ENCODE results near the gene GABRA5.

GABRA5 gene

DNA sequence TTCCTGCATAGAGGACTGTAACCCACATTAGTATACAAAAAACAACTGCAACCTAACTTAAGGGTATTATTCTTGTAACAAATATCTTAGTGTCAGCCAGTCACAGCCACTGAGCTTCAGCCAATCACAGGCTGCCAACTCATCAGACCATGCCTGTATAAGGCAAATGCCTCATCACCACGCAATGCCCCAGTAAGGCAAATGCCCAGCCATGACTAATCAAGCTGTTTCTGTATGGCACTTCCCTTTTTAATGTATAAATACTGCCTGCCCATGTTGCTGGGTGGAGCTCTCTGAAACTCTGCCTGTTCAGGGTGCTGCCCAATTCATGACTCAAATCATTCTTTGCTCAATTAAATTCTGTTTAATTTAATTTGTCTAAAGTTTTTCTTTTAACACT is 18.4 kb upstream of the GABRA5 start:
- no peaks in the 10 kb centered on the region for H3K27me3 ChIP-seq (ENCODE audit: insufficient read depth, poor library complexity, severe bottlenecking)
- H3K4me3 ChIP-seq (replicated peaks; ENCODE audit: insufficient read depth, low read length), result no peak overlapping the region
- H3K27ac ChIP-seq (replicated peaks), result no peak overlapping the region
- no peak for DNase-seq (ENCODE audit: low read depth in 1 of 2, low spot score in 1 of 2)
- TF ChIP-seq SPI1 (IDR thresholded peaks at IDR 0.05; ENCODE audit: borderline replicate concordance, low read depth) (peak; percentile 23; the same call in 1 of the 2 replicates), POLR2AphosphoS5 (IDR thresholded peaks at IDR 0.05; ENCODE audit: low read depth) (no peak)

DNA sequence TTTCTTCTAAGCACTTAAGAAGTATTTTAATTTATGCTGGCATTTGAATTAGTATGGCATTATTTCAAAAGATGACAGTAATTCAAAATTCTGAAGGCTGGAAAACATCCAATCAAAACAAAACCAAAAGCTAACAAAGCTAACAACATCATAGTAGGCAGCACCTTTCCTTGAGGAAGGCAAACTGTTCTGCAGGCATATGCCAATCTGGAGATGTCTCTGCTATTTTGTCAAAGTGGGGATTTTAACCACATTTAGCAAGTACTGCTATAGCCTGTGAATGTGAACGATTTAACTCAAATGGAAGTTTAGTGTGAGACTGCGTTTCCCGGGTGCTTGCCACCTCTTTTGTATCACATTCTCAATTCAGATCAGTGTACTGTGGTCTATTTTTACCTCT is 16.7 kb upstream of the GABRA5 start:
- Histone ChIP-seq H3K27ac (replicated peaks) (no peak overlapping the region), H3K4me3 (replicated peaks; ENCODE audit: insufficient read depth, low read length) (no peak overlapping the region), H3K27me3 (ENCODE audit: insufficient read depth, poor library complexity, severe bottlenecking) (no peaks in the 10 kb centered on the region)
- TF ChIP-seq, protein P1, sequence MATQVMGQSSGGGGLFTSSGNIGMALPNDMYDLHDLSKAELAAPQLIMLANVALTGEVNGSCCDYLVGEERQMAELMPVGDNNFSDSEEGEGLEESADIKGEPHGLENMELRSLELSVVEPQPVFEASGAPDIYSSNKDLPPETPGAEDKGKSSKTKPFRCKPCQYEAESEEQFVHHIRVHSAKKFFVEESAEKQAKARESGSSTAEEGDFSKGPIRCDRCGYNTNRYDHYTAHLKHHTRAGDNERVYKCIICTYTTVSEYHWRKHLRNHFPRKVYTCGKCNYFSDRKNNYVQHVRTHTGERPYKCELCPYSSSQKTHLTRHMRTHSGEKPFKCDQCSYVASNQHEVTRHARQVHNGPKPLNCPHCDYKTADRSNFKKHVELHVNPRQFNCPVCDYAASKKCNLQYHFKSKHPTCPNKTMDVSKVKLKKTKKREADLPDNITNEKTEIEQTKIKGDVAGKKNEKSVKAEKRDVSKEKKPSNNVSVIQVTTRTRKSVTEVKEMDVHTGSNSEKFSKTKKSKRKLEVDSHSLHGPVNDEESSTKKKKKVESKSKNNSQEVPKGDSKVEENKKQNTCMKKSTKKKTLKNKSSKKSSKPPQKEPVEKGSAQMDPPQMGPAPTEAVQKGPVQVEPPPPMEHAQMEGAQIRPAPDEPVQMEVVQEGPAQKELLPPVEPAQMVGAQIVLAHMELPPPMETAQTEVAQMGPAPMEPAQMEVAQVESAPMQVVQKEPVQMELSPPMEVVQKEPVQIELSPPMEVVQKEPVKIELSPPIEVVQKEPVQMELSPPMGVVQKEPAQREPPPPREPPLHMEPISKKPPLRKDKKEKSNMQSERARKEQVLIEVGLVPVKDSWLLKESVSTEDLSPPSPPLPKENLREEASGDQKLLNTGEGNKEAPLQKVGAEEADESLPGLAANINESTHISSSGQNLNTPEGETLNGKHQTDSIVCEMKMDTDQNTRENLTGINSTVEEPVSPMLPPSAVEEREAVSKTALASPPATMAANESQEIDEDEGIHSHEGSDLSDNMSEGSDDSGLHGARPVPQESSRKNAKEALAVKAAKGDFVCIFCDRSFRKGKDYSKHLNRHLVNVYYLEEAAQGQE (IDR thresholded peaks at IDR 0.05; ENCODE audit: insufficient replicate concordance, low read depth), result no peak
- TF ChIP-seq POLR2AphosphoS5 (IDR thresholded peaks at IDR 0.05; ENCODE audit: low read depth), result no peak
- TF ChIP-seq, protein P2, sequence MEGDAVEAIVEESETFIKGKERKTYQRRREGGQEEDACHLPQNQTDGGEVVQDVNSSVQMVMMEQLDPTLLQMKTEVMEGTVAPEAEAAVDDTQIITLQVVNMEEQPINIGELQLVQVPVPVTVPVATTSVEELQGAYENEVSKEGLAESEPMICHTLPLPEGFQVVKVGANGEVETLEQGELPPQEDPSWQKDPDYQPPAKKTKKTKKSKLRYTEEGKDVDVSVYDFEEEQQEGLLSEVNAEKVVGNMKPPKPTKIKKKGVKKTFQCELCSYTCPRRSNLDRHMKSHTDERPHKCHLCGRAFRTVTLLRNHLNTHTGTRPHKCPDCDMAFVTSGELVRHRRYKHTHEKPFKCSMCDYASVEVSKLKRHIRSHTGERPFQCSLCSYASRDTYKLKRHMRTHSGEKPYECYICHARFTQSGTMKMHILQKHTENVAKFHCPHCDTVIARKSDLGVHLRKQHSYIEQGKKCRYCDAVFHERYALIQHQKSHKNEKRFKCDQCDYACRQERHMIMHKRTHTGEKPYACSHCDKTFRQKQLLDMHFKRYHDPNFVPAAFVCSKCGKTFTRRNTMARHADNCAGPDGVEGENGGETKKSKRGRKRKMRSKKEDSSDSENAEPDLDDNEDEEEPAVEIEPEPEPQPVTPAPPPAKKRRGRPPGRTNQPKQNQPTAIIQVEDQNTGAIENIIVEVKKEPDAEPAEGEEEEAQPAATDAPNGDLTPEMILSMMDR (IDR thresholded peaks at IDR 0.05; ENCODE audit: insufficient read depth, low read length), result no peak
- no peak for DNase-seq (ENCODE audit: low read depth in 1 of 2, low spot score in 1 of 2)

DNA sequence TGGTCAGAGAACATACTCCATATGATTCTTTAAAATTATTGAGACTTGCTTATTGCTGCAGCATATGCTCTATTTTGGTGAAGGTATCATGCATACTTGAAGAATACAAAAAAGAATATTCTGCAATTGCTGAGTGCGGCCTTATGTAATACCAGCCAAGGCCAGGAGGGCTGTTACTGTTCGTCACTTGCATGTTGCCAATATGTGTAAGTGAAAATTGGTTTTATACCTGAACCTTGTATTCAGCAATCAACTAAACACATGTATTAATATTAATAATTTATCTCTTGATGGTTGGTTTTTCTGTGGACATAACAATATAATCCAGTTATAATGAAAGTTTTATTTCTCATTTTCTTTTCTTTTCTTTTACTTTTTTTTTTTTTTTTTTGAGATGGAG is 13.9 kb upstream of the GABRA5 start:
- TF ChIP-seq POLR2AphosphoS5 (IDR thresholded peaks at IDR 0.05; ENCODE audit: low read depth) (no peak), GABPA (IDR thresholded peaks at IDR 0.05; ENCODE audit: low read depth) (no peak), SPI1 (IDR thresholded peaks at IDR 0.05; ENCODE audit: borderline replicate concordance, low read depth) (no peak)
- TF ChIP-seq, protein P2 (IDR thresholded peaks at IDR 0.05; ENCODE audit: insufficient read depth, low read length), result no peak
- TF ChIP-seq, protein P1 (IDR thresholded peaks at IDR 0.05; ENCODE audit: insufficient replicate concordance, low read depth), result no peak
- Histone ChIP-seq H3K27me3 (ENCODE audit: insufficient read depth, poor library complexity, severe bottlenecking) (no peaks in the 10 kb centered on the region), H3K27ac (replicated peaks) (no peak overlapping the region), H3K4me3 (replicated peaks; ENCODE audit: insufficient read depth, low read length) (no peak overlapping the region)
- DNase-seq (ENCODE audit: low read depth in 1 of 2, low spot score in 1 of 2), result no peak

DNA sequence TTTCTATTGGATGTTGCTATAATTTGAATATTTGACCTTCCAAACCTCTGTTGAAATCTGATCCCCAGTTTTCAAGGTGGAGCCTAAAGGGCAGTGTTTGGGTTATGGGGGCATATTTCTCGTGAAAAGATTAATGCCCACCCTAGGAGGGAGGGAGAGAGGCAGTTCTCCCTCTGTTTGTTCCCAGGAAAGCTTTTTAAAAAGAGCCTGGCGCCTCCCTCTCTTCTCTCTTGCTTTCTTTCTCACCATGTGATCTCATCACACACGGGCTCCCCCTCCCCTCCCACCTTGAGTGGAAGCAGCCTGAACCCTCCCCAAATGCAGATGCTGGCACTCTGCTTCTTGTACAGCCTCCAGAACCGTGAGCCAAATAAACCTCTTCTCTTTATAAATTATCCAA is 12.4 kb upstream of the GABRA5 start:
- Histone ChIP-seq H3K4me3 (replicated peaks; ENCODE audit: insufficient read depth, low read length) (no peak overlapping the region), H3K27me3 (ENCODE audit: insufficient read depth, poor library complexity, severe bottlenecking) (no peaks in the 10 kb centered on the region), H3K27ac (replicated peaks) (no peak overlapping the region)
- TF ChIP-seq, protein P1 (IDR thresholded peaks at IDR 0.05; ENCODE audit: insufficient replicate concordance, low read depth), result no peak
- no peak for DNase-seq (ENCODE audit: low read depth in 1 of 2, low spot score in 1 of 2)

All from HL-60 (cell line).